Adipocyte (in vitro differentiated cells): ENCODE data around the gene RNPEPL1.

Source experiments
- DNase-seq: peaks from one replicate; pipeline ENCODE4 v3.0.0-alpha.2; 2015; ENCODE audit warnings: low read depth
- H3K27me3 ChIP-seq: replicated peaks from 2 replicates; pipeline ENCODE4 v1.7.0; 2013; ENCODE audit warnings: mild to moderate bottlenecking, low read length, moderate library complexity; ENCODE audit not compliant: control insufficient read depth, insufficient read depth
- H3K36me3 ChIP-seq: 2 replicates; pipeline ENCODE4 v1.7.0; 2013; ENCODE audit warnings: low read length, mild to moderate bottlenecking, moderate library complexity; ENCODE audit not compliant: control insufficient read depth, insufficient read depth, severe bottlenecking
- H3K4me1 ChIP-seq: 2 replicates; pipeline ENCODE4 v1.7.0; 2013; ENCODE audit warnings: mild to moderate bottlenecking, low read length, moderate library complexity; ENCODE audit not compliant: control insufficient read depth, insufficient read depth
- H3K4me3 ChIP-seq: 2 replicates; pipeline ENCODE4 v1.7.0; 2013; ENCODE audit warnings: mild to moderate bottlenecking, low read length, moderate library complexity
- H3K9ac ChIP-seq: 2 replicates; pipeline ENCODE4 v1.7.0; 2013; ENCODE audit warnings: mild to moderate bottlenecking, low read length, moderate library complexity
- H3K9me3 ChIP-seq: 2 replicates; pipeline ENCODE4 v1.7.0; 2013; ENCODE audit warnings: mild to moderate bottlenecking, low read length, moderate library complexity; ENCODE audit not compliant: control insufficient read depth

The RNPEPL1 gene

GRCh38 chr2:240583774-240584173 lies 15.5 kb downstream of the RNPEPL1 start:
- Histone ChIP-seq H3K27me3 (no peaks in the 10 kb centered on the region), H3K9me3 (no peaks in the 10 kb centered on the region), H3K4me3 (no peak overlapping the region), H3K9ac (no peak overlapping the region), H3K4me1 (peaks cover 49% of the 10 kb centered on the region), H3K36me3 (peaks cover 4% of the 10 kb centered on the region)
- DNase-seq = no peak

GRCh38 chr2:240584486-240585031 lies 16.3 kb downstream of the RNPEPL1 start:
- peak overlapping the region; percentile 90 for H3K4me3 ChIP-seq
- H3K4me1 ChIP-seq = peaks cover 41% of the 10 kb centered on the region
- H3K27me3 ChIP-seq = no peaks in the 10 kb centered on the region
- H3K9me3 ChIP-seq = no peaks in the 10 kb centered on the region
- peaks cover 3% of the 10 kb centered on the region for H3K36me3 ChIP-seq
- no peak overlapping the region for H3K9ac ChIP-seq
- no peak for DNase-seq

DNA sequence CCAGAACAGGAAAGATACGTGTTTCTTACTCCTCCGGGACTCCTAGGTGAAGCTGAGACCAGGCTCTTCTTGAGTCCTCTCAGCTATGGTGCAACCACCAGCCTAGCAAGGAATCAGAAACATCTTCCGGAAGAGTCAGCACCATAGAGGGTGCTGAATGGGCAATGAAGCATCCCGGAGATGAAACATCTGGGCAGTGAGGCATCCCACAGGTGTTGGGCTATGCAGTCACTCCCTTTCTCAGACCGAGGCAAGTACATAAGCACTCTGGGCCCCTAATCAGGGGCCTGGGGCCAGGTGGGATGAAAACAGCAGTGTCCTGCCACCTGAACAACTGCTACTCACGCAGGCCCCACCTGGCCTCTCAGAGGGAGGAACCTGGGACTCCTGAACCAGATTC lies 16.8 kb downstream of the RNPEPL1 start:
- H3K4me3 ChIP-seq = peak overlapping the region; percentile 90
- no peaks in the 10 kb centered on the region for H3K27me3 ChIP-seq
- peaks cover 36% of the 10 kb centered on the region for H3K4me1 ChIP-seq
- H3K9me3 ChIP-seq = no peaks in the 10 kb centered on the region
- DNase-seq = no peak
- peak overlapping the region; percentile 94 for H3K9ac ChIP-seq
- peaks cover 6% of the 10 kb centered on the region for H3K36me3 ChIP-seq

DNA sequence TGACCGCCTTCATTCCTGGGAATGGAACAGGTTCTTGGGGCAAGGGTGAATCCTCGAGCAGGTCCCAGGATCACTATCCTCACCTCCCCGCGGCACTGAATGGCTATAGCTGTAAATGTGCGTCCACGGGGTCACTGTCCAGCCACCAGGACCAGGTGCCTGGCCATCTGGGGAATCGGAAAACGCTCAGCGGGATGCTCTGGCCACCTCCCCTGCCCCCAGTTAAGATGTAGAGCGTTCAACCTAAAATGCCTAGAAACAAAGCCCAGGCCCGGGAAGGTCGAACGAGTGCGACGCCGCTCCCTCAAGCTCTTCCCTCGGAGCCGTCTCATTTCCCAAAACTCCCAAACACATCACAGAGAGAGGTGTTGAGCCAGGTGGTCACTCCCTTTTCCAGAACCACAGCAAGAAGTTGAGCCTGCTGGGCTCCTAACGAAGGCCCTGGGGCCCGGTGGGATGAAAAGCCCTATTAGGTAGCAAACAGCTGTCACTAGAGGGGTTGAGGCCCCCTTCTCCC lies 17.5 kb downstream of the RNPEPL1 start:
- H3K9ac ChIP-seq = peak overlapping the region; percentile 94
- H3K4me1 ChIP-seq = peaks cover 29% of the 10 kb centered on the region
- no peaks in the 10 kb centered on the region for H3K9me3 ChIP-seq
- DNase-seq = no peak
- H3K4me3 ChIP-seq = peak overlapping the region; percentile 90
- peaks cover 9% of the 10 kb centered on the region for H3K36me3 ChIP-seq
- H3K27me3 ChIP-seq = no peaks in the 10 kb centered on the region

DNA sequence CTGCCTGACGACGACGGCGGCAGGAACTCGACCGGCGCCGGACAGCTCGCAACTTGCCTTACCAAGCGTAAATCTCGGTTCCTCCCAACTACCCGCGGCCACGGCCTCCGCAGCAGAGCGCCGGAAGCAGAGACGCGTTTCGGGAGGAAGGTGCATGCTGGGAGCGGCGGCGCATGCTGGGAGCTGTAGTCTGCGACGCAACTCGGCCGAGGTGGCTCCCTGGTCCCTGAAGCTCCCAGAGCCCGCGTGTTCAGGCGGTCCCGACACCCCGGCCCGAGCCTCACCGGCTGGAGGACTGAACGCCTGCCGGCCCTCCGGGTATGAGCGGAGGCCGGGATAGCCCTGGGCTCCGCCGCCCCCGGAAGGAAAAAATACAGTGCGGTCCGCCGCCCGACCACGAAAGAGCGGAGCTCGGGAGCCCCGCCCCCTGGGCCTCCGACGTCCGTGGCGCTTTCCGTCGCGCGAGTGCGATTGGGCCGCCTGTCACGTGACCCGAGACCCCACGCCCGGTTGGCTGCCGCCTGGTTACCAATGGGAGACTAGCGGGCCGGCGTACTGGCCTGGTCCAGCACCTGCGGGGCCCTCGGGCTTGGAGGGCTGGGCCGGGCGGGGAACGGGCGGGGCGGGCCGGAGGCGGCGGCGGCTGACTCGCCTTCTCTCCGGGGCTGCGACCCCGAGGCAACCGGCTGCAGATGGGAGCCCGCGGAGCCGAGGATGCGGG lies 18.1 kb downstream of the RNPEPL1 start, which contains the start of gene CAPN10:
Gene CAPN10 (plus strand): TSS at position 537 of the 721 bp plus-strand sequence. CDS start 178 bp downstream, at position 715.
- peak within 1 kb of the TSS; percentile 90 for H3K4me3 ChIP-seq
- peak within 1 kb of the TSS; percentile 94 for H3K9ac ChIP-seq
- peaks cover 29% of the 10 kb centered on the region for H3K4me1 ChIP-seq
- H3K36me3 ChIP-seq = peaks cover 13% of the 10 kb centered on the region
- peak; percentile 99 for DNase-seq
- no peaks in the 10 kb centered on the region for H3K27me3 ChIP-seq
- H3K9me3 ChIP-seq = no peaks in the 10 kb centered on the region

DNA sequence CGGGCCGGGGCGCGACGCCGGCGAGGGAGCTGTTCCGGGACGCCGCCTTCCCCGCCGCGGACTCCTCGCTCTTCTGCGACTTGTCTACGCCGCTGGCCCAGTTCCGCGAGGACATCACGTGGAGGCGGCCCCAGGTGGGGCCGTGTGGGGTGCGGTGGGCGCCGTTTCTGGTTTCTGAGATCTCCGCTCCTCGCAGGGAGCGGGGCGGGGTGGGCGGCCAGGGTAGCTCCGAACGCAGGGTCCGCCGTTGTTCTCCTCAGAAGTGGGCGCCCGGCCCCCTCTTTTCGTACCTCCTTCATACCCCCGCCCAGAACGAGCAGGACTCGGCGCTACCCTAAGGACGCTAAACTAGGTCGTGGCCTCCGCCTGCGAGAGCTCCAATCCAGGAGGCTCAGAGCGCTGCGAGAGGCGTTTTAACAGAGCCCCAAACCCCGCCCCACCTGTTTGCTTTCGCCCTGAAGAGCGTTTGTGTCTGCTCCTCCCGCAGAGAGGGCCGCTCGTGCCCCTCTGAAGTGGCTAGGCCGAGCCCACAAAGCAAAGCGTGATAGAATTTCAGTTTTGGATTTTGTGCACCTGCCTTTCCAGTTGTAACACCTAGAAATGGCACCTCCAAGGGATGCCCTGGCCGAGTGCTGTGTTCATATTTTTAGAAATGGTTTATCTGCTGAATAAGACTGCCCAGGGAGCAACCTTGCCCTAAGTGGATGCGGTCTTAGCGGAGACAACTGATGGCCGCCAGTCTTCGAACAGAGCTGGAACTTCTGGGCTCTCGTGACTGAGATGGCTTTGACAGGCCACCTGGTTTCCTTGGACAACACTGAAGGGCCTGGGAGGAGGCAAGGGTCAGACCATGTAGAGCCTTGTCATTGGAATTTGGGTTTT lies 18.9 kb downstream of the RNPEPL1 start:
- peak; percentile 59 for DNase-seq

DNA sequence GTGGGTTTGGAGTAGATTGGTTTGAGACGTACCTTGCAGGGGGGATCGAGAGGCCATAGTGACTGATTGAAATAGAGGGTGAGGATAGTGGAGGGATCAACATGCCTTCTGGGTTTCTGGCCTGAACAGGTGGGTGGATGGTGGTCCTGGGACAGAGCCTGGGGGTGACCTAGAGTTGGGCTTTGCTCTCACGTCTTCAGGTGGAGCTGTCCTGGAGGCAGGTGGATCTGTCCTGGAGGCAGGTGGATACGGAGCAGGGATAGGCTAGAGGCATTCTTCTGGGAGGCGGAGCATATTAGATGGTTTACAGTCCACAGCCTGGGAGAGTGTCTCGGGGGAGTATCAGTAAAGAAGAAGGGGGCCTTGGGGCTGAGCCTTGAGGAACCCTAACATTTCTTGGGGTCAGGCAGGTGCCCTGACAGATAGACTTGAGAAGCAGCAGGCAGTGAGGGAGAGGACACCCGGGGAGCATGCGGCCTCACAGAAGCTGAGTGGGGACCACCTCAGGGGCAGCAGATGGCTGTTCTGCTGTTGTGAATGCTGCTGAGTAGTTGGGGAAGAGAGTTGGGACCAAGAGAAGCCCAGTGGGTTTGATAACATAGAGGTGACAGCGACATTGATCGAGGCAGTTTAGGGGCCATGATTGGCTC lies 19.8 kb downstream of the RNPEPL1 start:
- Histone ChIP-seq H3K36me3 (peaks cover 15% of the 10 kb centered on the region), H3K27me3 (no peaks in the 10 kb centered on the region), H3K9ac (no peak overlapping the region), H3K9me3 (no peaks in the 10 kb centered on the region), H3K4me3 (peak overlapping the region; percentile 90), H3K4me1 (peaks cover 29% of the 10 kb centered on the region)
- no peak for DNase-seq

More for the DNA sequence above, 18.9 kb downstream of the RNPEPL1 start:
- Histone ChIP-seq H3K9me3 (no peaks in the 10 kb centered on the region), H3K9ac (peak overlapping the region; percentile 94), H3K27me3 (no peaks in the 10 kb centered on the region), H3K4me1 (peaks cover 29% of the 10 kb centered on the region), H3K4me3 (peak overlapping the region; percentile 90), H3K36me3 (peaks cover 15% of the 10 kb centered on the region)

DNA sequence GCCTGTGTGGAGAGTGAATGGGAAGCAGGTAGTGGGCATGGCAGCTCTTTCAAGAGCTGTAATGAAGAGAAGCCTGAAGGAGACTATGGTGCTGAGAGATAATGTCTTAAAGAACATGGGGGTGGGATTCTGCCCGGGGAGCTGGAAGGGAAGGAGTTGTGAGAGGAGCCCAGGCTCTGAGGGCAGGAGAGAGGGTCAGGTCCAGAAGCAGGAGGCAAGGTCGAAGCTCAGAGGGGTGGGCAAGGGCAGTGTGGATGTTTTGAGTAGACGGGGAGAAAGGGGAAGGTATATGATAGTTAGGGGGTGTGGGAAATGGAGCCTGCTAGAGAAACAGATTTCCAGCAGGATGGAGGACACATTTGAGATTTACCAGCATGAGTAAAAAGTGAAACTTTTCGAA lies 20.4 kb downstream of the RNPEPL1 start:
- Histone ChIP-seq H3K4me1 (peaks cover 29% of the 10 kb centered on the region), H3K36me3 (peaks cover 15% of the 10 kb centered on the region), H3K27me3 (no peaks in the 10 kb centered on the region), H3K9me3 (no peaks in the 10 kb centered on the region), H3K4me3 (no peak overlapping the region), H3K9ac (no peak overlapping the region)
- no peak for DNase-seq

- Histone ChIP-seq H3K36me3 (peaks cover 15% of the 10 kb centered on the region), H3K9ac (no peak overlapping the region), H3K4me1 (peaks cover 29% of the 10 kb centered on the region), H3K9me3 (no peaks in the 10 kb centered on the region), H3K4me3 (no peak overlapping the region), H3K27me3 (no peaks in the 10 kb centered on the region)
- no peak for DNase-seq
Observed at GRCh38 chr2:240589375-240589774, 21.1 kb downstream of the RNPEPL1 start.

DNA sequence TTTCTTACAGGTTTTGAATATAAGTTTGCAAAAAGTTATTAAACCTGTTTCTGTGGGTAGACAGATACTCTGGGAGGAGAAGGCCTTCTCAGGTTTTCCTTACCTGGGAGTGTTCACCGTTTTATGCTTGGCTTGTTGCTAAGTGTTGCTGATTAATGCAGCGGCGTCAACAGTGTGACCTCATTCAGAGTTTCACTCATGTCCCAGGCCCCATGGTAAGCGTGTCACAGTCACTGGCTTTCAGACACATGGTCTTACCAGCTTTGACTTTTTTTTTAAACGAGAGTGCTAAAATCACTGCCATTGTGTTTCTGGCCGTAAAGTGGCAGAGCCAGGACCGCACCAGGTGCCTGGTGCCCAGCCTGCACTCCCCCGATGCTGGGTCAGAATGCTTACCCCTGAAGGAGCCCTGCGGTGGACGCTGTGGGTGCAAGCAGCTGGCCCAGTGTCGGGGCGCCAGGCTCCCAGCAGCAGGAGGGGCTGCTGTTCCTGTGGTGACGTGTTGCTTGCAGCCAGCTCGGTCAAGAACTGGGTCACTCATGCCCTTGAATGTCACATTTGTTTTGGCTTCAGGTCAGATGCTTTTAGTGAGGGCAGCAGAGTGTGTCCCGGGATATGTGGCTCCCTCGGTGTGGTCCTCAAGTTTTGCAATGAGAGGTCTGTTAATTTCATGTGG lies 21.7 kb downstream of the RNPEPL1 start:
- peaks cover 23% of the 10 kb centered on the region for H3K4me1 ChIP-seq
- no peak overlapping the region for H3K4me3 ChIP-seq
- no peak for DNase-seq
- H3K9ac ChIP-seq = no peak overlapping the region
- peaks cover 15% of the 10 kb centered on the region for H3K36me3 ChIP-seq
- H3K27me3 ChIP-seq = no peaks in the 10 kb centered on the region
- H3K9me3 ChIP-seq = no peaks in the 10 kb centered on the region
